SK-N-MC (cell line): ENCODE data around the gene SPINDOC.

Experiments used
- DNase-seq: peaks from one replicate; pipeline ENCODE4 v3.0.0-alpha.2; 2011; ENCODE audit warnings: low read depth, low spot score
- H3K27ac ChIP-seq: fragments of 200-600 bp; sonication (generic); 2 replicates; pipeline ENCODE4 v1.5.1; 2016; ENCODE audit warnings: mixed run types
- H3K36me3 ChIP-seq: fragments of 200-600 bp; sonication (generic); 2 replicates; pipeline ENCODE4 v1.6.1; 2017; ENCODE audit warnings: antibody characterized with exemption, low read length, mixed read lengths; ENCODE audit not compliant: insufficient read depth
- H3K4me3 ChIP-seq: fragments of 200-600 bp; sonication (generic); 2 replicates; pipeline ENCODE4 v1.5.1; 2016
- H3K9ac ChIP-seq: fragments of 200-600 bp; sonication (generic); 2 replicates; pipeline ENCODE4 v1.8.0; 2017; ENCODE audit warnings: mixed run types, mixed read lengths; ENCODE audit not compliant: insufficient read length
- H3K9me3 ChIP-seq: fragments of 200-600 bp; sonication (generic); 2 replicates; pipeline ENCODE4 v1.6.1; 2017; ENCODE audit warnings: low read depth, mild to moderate bottlenecking, antibody characterized with exemption, low read length, moderate library complexity, mixed read lengths
- EZH2 ChIP-seq: fragments of 200-600 bp; sonication (generic); IDR thresholded peaks from one replicate; pipeline ENCODE4 v1.6.1; 2017; ENCODE audit warnings: antibody characterized with exemption
- FOXP2 ChIP-seq: optimal IDR thresholded peaks from 2 replicates; pipeline ENCODE3; 2011; ENCODE audit warnings: mild to moderate bottlenecking, moderate library complexity; ENCODE audit not compliant: insufficient read depth; ENCODE audit errors: extremely low read length, control extremely low read depth
- POLR2AphosphoS5 ChIP-seq: IDR thresholded peaks from 2 replicates; pipeline ENCODE4 v1.6.1; 2012; ENCODE audit warnings: mild to moderate bottlenecking, low read depth, low read length, borderline replicate concordance

SPINDOC gene, protein sequence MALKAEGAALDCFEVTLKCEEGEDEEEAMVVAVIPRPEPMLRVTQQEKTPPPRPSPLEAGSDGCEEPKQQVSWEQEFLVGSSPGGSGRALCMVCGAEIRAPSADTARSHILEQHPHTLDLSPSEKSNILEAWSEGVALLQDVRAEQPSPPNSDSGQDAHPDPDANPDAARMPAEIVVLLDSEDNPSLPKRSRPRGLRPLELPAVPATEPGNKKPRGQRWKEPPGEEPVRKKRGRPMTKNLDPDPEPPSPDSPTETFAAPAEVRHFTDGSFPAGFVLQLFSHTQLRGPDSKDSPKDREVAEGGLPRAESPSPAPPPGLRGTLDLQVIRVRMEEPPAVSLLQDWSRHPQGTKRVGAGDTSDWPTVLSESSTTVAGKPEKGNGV

DNA sequence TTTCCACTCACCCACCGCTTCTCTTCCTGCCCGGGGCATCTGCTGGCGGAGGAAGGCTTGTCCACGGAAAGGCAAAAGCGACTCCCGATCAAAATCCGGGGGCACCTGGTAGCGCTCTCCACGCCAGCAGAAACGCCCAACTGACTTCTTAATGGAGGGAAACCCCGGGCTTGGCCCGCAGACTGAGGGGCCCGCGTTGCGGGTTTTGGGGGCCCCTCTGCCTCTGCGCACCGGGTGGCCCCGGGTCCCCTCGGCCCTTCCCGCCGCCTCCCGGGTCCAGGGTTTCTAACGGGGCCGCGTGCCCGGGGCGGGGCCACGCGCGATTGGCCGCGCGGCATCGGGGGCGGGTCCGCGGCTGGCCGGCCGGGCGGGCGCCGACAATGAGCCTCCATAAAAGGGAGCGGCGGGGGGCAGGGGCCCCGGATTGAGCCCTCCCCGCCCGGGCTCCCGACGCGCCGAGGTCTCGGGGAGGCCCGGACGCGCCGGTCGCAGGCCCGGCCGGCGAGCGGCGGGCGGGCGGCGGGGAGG is at the start of gene SPINDOC:
Gene SPINDOC, plus strand, starts transcription at position 422 of the 528 bp plus-strand sequence. CDS start 231 bp downstream, outside the sequence.
- no peak for TF ChIP-seq FOXP2
- TF ChIP-seq EZH2: no peak
- TF ChIP-seq POLR2AphosphoS5: peak; percentile 43
- H3K36me3 ChIP-seq: peaks cover 27% of the 10 kb centered on the region
- H3K27ac ChIP-seq: no peak within 1 kb of the TSS
- DNase-seq: no peak
- H3K4me3 ChIP-seq: peak within 1 kb of the TSS; percentile 94
- peak within 1 kb of the TSS; percentile 84 for H3K9ac ChIP-seq
- no peaks in the 10 kb centered on the region for H3K9me3 ChIP-seq

DNA sequence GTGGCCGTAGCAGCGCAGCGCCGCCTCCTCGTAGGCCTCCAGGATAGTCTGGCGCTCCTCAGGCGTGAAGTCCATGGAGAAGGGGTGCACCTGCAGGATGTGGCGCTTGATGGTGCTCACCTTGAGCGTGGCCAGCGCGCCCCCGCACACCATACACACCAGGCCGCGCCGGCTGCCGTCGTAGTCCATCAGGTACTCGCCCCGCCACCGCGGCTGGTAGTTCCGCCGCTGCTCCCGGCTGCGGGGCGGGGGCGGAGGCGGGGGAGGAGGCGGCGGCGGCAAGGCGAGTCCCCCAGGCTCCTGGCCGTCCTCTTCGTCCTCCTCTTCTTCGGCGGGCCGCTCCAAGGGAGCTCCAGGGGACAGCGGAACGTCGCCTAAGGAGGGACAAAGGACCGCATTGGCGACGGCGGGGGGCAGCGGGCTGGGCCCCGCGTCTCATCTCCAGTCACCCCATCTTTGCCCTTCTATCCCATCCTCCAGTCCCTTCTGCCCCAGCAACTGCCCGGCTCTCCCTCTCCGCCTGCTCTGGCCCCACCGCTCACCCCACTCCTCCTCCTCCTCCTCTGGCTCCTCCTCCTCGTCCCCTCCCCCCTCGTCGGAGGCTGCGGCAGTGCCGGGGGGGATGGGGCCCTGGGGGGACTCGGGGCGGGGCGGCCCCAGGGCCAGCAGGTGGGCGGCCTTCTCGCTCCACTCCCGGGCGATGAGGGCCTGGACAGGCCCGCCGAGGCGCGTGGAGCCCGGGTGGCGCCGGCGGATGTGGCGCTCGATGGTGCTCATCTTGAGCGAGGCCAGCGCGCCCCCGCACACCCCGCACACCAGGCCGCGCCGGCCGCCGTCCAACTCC is 49.5 kb upstream of the SPINDOC start:
- H3K27ac ChIP-seq: no peak overlapping the region
- TF ChIP-seq FOXP2 (no peak), POLR2AphosphoS5 (peak; percentile 67), EZH2 (no peak)

DNA sequence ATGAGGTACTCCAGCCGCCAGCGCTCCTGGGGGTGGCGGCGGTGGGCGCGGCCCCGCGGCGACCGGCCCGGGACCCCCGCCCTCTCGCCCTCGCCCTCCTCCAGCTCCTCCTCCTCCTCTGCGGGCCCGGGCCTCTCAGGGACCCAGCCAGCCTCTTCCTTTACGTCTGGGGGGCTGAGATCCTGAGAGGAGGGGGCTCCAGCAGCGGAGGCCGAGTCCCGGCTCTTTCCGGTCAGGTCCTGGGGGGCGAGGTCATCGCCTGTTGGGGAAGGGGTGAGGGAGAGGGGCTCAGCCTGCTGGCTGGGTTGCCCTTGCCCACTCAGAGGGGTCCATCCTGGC is 48.9 kb upstream of the SPINDOC start:
- DNase-seq: no peak
- no peak overlapping the region for H3K9ac ChIP-seq
- H3K27ac ChIP-seq: no peak overlapping the region
- H3K9me3 ChIP-seq: no peaks in the 10 kb centered on the region
- H3K36me3 ChIP-seq: peaks cover 19% of the 10 kb centered on the region
- H3K4me3 ChIP-seq: no peak overlapping the region
- TF ChIP-seq FOXP2: no peak
- TF ChIP-seq POLR2AphosphoS5: no peak
- TF ChIP-seq EZH2: no peak

More for the DNA sequence above, 49.5 kb upstream of the SPINDOC start:
- Histone ChIP-seq H3K36me3 (peaks cover 25% of the 10 kb centered on the region), H3K4me3 (no peak overlapping the region), H3K9me3 (no peaks in the 10 kb centered on the region), H3K9ac (no peak overlapping the region)
- DNase-seq: no peak

DNA sequence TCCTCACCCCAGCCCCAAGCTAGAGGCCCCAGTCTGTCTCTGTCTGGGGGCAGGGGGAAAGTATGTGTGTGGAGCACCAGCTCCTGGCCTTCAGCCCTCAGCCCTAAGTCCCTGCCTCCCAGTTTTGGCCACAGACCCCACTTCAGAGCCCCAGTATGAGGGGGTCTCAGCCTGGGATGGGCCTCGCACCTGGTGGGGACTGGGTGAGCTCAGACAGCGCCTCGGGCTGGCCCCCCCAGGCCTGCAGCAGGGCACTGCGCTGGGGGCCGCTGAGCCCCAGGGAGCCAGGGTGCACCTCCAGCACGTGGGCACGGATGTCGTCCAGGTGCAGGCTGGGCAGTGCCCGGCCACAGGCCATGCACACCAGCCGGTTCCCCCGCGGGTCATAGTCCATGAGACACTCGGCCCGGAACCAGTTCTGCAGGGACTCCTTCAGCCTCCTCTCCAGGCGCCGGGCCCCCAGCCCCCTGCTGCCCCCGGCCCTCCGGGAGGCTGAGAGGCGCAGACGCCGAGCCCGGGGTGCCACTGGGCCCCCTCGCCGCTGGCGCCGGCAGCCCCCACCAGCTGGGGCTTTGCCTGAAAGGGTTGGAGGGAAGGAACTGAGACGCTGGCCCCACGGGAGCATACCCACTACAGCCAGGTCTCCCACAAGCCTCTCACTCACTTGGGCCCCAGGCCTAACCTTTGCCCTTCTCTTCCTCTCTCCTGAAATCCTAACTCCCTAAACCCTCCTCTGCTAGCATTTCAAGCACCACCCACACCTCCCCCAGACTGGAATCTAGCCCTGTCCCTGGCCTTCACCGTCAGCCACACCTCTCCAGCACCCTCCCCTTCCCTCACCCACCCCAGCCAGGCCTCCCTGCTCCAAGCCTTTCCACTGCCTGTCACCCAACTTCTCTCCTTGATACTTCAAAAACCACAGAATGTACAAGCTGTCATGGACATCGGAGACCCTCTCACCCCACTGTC is 48.3 kb upstream of the SPINDOC start:
- H3K9me3 ChIP-seq: no peaks in the 10 kb centered on the region
- DNase-seq: no peak
- H3K9ac ChIP-seq: no peak overlapping the region

DNA sequence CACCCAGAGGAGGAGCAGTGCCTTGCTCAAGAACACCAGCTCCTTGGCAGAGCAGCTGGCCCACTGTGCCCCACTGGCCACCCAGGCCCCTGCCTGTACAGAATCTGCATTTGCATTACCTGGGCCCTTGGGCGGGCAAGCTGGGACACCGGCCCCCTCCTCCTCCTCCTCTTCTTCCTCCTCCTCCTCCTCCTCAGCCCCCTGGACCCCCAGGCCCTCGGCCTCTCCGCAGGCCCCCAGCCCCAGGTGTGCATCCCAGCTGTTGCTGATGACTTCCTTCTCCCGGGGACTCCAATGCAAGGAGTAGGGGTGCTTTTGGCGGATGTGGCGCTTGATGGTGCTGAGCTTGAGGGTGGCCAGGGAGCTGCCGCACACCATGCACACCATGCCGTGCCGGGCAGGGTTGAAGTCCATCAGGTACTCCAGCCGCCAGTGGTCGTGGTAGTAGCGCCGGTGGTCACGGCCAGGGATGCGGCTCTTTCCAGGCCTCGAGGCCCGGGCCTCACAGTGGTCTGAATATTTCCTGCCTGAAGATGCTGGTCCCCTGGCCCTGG is 47.5 kb upstream of the SPINDOC start:
- Histone ChIP-seq H3K36me3 (peaks cover 7% of the 10 kb centered on the region; the same call in 1 of the 2 replicates), H3K9me3 (no peaks in the 10 kb centered on the region), H3K27ac (no peak overlapping the region), H3K9ac (no peak overlapping the region), H3K4me3 (no peak overlapping the region)
- TF ChIP-seq POLR2AphosphoS5 (no peak), FOXP2 (no peak)
- no peak for DNase-seq

More for the DNA sequence above, 48.3 kb upstream of the SPINDOC start:
- Histone ChIP-seq H3K4me3 (no peak overlapping the region), H3K36me3 (peaks cover 13% of the 10 kb centered on the region), H3K27ac (no peak overlapping the region)
- TF ChIP-seq POLR2AphosphoS5 (no peak), FOXP2 (no peak), EZH2 (no peak)

DNA sequence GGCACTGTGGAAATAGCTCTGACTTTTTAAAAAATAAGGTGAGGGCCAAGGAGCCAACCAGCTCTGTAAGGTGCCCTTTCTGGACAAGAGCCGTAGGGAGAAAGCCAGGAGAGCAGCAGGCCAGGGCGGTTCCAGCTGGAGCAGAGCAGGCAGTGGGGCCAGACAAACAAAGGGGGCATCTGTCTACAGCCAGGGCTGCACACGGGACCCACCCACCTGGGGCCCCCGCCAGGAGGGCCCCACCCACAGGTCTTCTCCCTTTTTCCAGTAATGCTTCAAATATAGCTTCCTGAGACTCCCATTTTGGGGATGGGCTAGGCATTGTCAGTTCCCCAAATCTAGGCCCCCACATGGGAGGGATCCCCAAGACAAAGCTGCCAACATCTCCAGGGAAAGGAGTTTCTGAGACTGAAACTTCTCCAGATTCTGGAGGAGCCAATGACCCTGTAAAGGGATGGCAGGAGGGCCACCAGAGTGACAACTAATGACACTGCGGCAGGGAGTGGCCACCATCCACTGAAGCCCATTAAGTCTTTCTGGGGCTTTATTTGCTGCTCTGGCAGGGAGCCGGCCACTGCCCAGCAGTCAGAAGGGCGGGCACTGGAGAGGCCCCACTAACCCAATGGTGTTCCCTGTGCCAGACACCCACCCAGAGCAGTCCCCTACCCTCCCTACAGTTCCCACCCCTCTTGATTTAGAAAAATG is 46.6 kb upstream of the SPINDOC start:
- TF ChIP-seq FOXP2: no peak
- TF ChIP-seq POLR2AphosphoS5: no peak
- no peak for TF ChIP-seq EZH2
- no peak for DNase-seq
- Histone ChIP-seq H3K36me3 (peaks cover 7% of the 10 kb centered on the region; the same call in 1 of the 2 replicates), H3K27ac (no peak overlapping the region), H3K4me3 (peak overlapping the region; percentile 87), H3K9ac (peak overlapping the region; percentile 75), H3K9me3 (no peaks in the 10 kb centered on the region)

DNA sequence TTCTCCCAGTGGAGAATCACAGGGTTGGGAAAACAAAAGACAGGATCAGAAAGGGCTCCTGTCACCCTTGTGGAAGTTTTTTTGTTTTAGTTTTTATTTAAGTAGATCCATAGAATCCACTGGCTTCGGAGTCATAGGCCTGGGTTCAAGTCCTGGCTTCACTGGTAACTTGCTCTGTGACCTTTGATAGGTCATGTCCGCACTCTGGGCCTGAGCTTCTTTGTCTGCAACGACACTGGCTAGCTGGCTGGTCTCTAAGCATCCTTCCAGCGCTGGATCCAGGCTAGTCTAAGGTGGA is 46.0 kb upstream of the SPINDOC start:
- TF ChIP-seq POLR2AphosphoS5 (no peak; the same call in 1 of the 2 replicates), FOXP2 (no peak), EZH2 (no peak)
- peak overlapping the region; percentile 87 for H3K4me3 ChIP-seq
- no peaks in the 10 kb centered on the region for H3K9me3 ChIP-seq
- no peak overlapping the region for H3K27ac ChIP-seq
- peaks cover 7% of the 10 kb centered on the region; the same call in 1 of the 2 replicates for H3K36me3 ChIP-seq
- DNase-seq: no peak
- H3K9ac ChIP-seq: peak overlapping the region; percentile 75
